GM18511 (cell line): ENCODE results near the gene GSG1.

Source experiments
- ATAC-seq: cut with Tn5 transposase; IDR thresholded peaks from one replicate; pipeline ENCODE4 v1.9.1; 2021; ENCODE audit warnings: mild to moderate bottlenecking, moderate library complexity; ENCODE audit not compliant: unreplicated experiment

GSG1 gene

GRCh38 chr12:13103391-13104033, at the start of gene GSG1:
TSS of gene GSG1 (minus strand) at chr12:13103667. CDS start at chr12:13103512, 155 bp downstream.
- no peak for ATAC-seq

GRCh38 chr12:13153180-13153579, 49.7 kb upstream of the GSG1 start:
- ATAC-seq = no peak

GRCh38 chr12:13152756-13153155, 49.3 kb upstream of the GSG1 start:
- ATAC-seq = no peak

- no peak for ATAC-seq
Measured at GRCh38 chr12:13152281-13152680, 48.8 kb upstream of the GSG1 start.

- ATAC-seq = no peak
Measured at GRCh38 chr12:13149411-13149810, 45.9 kb upstream of the GSG1 start.

- no peak for ATAC-seq
Measured at GRCh38 chr12:13148485-13148847, 45.0 kb upstream of the GSG1 start.

- no peak for ATAC-seq
Measured at GRCh38 chr12:13147688-13148484, 44.4 kb upstream of the GSG1 start.

- no peak for ATAC-seq
Measured at GRCh38 chr12:13146336-13146938, 43.0 kb upstream of the GSG1 start.

- ATAC-seq = no peak
Measured at GRCh38 chr12:13144266-13144828, 40.9 kb upstream of the GSG1 start.

- no peak for ATAC-seq
Measured at GRCh38 chr12:13142747-13143146, 39.3 kb upstream of the GSG1 start.

GRCh38 chr12:13141686-13142085, 38.2 kb upstream of the GSG1 start:
- no peak for ATAC-seq

GRCh38 chr12:13135371-13136178, 32.1 kb upstream of the GSG1 start:
- no peak for ATAC-seq

GRCh38 chr12:13133886-13134285, 30.4 kb upstream of the GSG1 start:
- no peak for ATAC-seq

- no peak for ATAC-seq
Measured at GRCh38 chr12:13130981-13131380, 27.5 kb upstream of the GSG1 start.

- no peak for ATAC-seq
Measured at GRCh38 chr12:13128291-13128965, 25.0 kb upstream of the GSG1 start.

GRCh38 chr12:13127444-13127843, 24.0 kb upstream of the GSG1 start:
- ATAC-seq = no peak

GRCh38 chr12:13126494-13126893, 23.0 kb upstream of the GSG1 start:
- no peak for ATAC-seq

- no peak for ATAC-seq
Measured at GRCh38 chr12:13125996-13126395, 22.5 kb upstream of the GSG1 start.

- no peak for ATAC-seq
Measured at GRCh38 chr12:13124656-13125505, 21.4 kb upstream of the GSG1 start.
